Mesenchymal stem cell (in vitro differentiated cells and primary cell): ENCODE data around the gene DENND2C.
A peak's percentile ranks its signal among the peaks of the same experiment; 100 is the strongest.

Source experiments
- DNase-seq: peaks from one replicate; pipeline ENCODE4 v3.0.0-alpha.2; 2013
- H2AFZ ChIP-seq: one replicate; pipeline ENCODE4 v1.6.1; 2013; ENCODE audit warnings: low read depth, mild to moderate bottlenecking, control low read depth, inconsistent platforms, low read length, moderate library complexity
- H2AK5ac ChIP-seq: 2 replicates; pipeline ENCODE4 v1.6.1; 2013; ENCODE audit warnings: low read length, moderate library complexity, mild to moderate bottlenecking, inconsistent platforms; ENCODE audit not compliant: severe bottlenecking
- H2BK120ac ChIP-seq: one replicate; pipeline ENCODE4 v1.6.1; 2013; ENCODE audit warnings: low read depth, mild to moderate bottlenecking, inconsistent platforms, low read length, moderate library complexity
- H2BK12ac ChIP-seq, 2 experiments: one replicate each; pipeline ENCODE4 v1.6.1; 2013; ENCODE audit warnings: inconsistent platforms in 2 of 2, low read length in 2 of 2, mild to moderate bottlenecking in 2 of 2, moderate library complexity in 2 of 2, control low read depth in 1 of 2
- H2BK15ac ChIP-seq: one replicate; pipeline ENCODE4 v1.6.1; 2013; ENCODE audit warnings: mild to moderate bottlenecking, low read depth, inconsistent platforms; ENCODE audit not compliant: poor library complexity, severe bottlenecking
- H2BK5ac ChIP-seq: 2 replicates; pipeline ENCODE4 v1.6.1; 2013; ENCODE audit warnings: low read depth, mild to moderate bottlenecking, low read length, control low read depth, inconsistent platforms; ENCODE audit not compliant: poor library complexity, severe bottlenecking
- H3K14ac ChIP-seq, 2 experiments: one replicate each; pipeline ENCODE4 v1.6.1; 2013; ENCODE audit warnings: inconsistent platforms in 2 of 2, low read length in 2 of 2, control low read depth in 1 of 2, mild to moderate bottlenecking in 1 of 2, moderate library complexity in 1 of 2
- H3K18ac ChIP-seq, 2 experiments: one replicate each; pipeline ENCODE4 v1.6.1; 2013; ENCODE audit warnings: inconsistent platforms in 2 of 2, low read length in 2 of 2, control low read depth in 1 of 2, low read depth in 1 of 2, mild to moderate bottlenecking in 1 of 2
- H3K23ac ChIP-seq, 2 experiments: one replicate each; pipeline ENCODE4 v1.6.1; 2013; ENCODE audit warnings: inconsistent platforms in 2 of 2, low read length in 2 of 2, mild to moderate bottlenecking in 2 of 2, moderate library complexity in 2 of 2, control low read depth in 1 of 2
- H3K27ac ChIP-seq: 2 replicates; pipeline ENCODE4 v1.5.1; 2013; ENCODE audit warnings: mild to moderate bottlenecking, moderate library complexity, low read length, control low read depth, inconsistent platforms; ENCODE audit not compliant: poor library complexity, severe bottlenecking
- H3K27me3 ChIP-seq, 2 experiments: 2 replicates each; pipeline versions ENCODE4 v1.6.1 to v1.7.0; 2013; ENCODE audit warnings: low read length in 2 of 2, mild to moderate bottlenecking in 2 of 2, moderate library complexity in 2 of 2, control low read depth in 1 of 2, inconsistent platforms in 1 of 2; ENCODE audit not compliant: control insufficient read depth in 1 of 2, insufficient read depth in 1 of 2
- H3K36me3 ChIP-seq, 2 experiments: 2 replicates each; pipeline versions ENCODE4 v1.6.1 to v1.7.0; 2013; ENCODE audit warnings: low read length in 2 of 2, control low read depth in 1 of 2, inconsistent platforms in 1 of 2, low read depth in 1 of 2, mild to moderate bottlenecking in 1 of 2; ENCODE audit not compliant: insufficient read depth in 2 of 2, control insufficient read depth in 1 of 2
- H3K4ac ChIP-seq, 2 experiments: one replicate each; pipeline ENCODE4 v1.6.1; 2013; ENCODE audit warnings: inconsistent platforms in 2 of 2, low read length in 2 of 2, mild to moderate bottlenecking in 2 of 2, moderate library complexity in 2 of 2, control low read depth in 1 of 2, low read depth in 1 of 2
- H3K4me1 ChIP-seq: 2 replicates; pipeline ENCODE4 v1.6.1; 2013; ENCODE audit warnings: low read depth, low read length, control low read depth; ENCODE audit not compliant: control insufficient read depth, insufficient read depth
- H3K4me2 ChIP-seq: 2 replicates; pipeline ENCODE4 v1.6.1; 2013; ENCODE audit warnings: low read length, mild to moderate bottlenecking, inconsistent platforms; ENCODE audit not compliant: poor library complexity, severe bottlenecking
- H3K4me3 ChIP-seq, 2 experiments: 2 replicates each; pipeline versions ENCODE4 v1.5.1 to v1.7.0; 2013; ENCODE audit warnings: low read length in 2 of 2, mild to moderate bottlenecking in 2 of 2, control low read depth in 1 of 2, low read depth in 1 of 2; ENCODE audit not compliant: insufficient read depth in 1 of 2
- H3K79me1 ChIP-seq: replicated peaks from 2 replicates; pipeline ENCODE4 v1.6.1; 2013; ENCODE audit warnings: mild to moderate bottlenecking, control low read depth, low read length, inconsistent platforms; ENCODE audit not compliant: poor library complexity, severe bottlenecking
- H3K9ac ChIP-seq: 2 replicates; pipeline ENCODE4 v1.7.0; 2013; ENCODE audit warnings: mild to moderate bottlenecking, low read length, moderate library complexity
- H3K9me3 ChIP-seq: 2 replicates; pipeline ENCODE4 v1.7.0; 2013; ENCODE audit warnings: mild to moderate bottlenecking, low read length; ENCODE audit not compliant: control insufficient read depth
- H4K8ac ChIP-seq: one replicate; pipeline ENCODE4 v1.6.1; 2013; ENCODE audit warnings: inconsistent platforms, mild to moderate bottlenecking, low read length, moderate library complexity
- H4K91ac ChIP-seq: one replicate; pipeline ENCODE4 v1.6.1; 2013; ENCODE audit warnings: mild to moderate bottlenecking, low read length, inconsistent platforms
- WGBS: methylation state at CpG from one replicate; pipeline ENCODE4 v1.1.7; 2013; ENCODE audit warnings: mixed read lengths; 5-methylcytosine and 5-hydroxymethylcytosine counted together

The DENND2C gene

GRCh38 chr1:114671011-114671938, 1.4 kb upstream of the DENND2C start:
- H3K79me1 ChIP-seq, result no peaks in the 10 kb centered on the region
- H3K27me3 ChIP-seq, result peaks cover 5 to 10% of the 10 kb centered on the region in 2 experiments
- peak; percentile 12 for DNase-seq
- no peak overlapping the region for H3K23ac ChIP-seq
- H2BK120ac ChIP-seq, result no peak overlapping the region
- H3K9ac ChIP-seq, result peak overlapping the region; percentile 77
- no peaks in the 10 kb centered on the region for H3K9me3 ChIP-seq
- H2AK5ac ChIP-seq, result no peak overlapping the region
- no peak overlapping the region for H4K8ac ChIP-seq
- no peak overlapping the region for H3K4ac ChIP-seq
- no peak overlapping the region for H2AFZ ChIP-seq
- no peak overlapping the region for H3K14ac ChIP-seq
- no peak overlapping the region for H3K18ac ChIP-seq
- H3K4me1 ChIP-seq, result peaks cover 4% of the 10 kb centered on the region
- H3K36me3 ChIP-seq, result no peaks in the 10 kb centered on the region
- H3K27ac ChIP-seq, result no peak overlapping the region
- WGBS, result 85% methylated on average over 7 of the region's 9 CpGs
- H3K4me3 ChIP-seq, result no peak overlapping the region
- no peak overlapping the region for H2BK5ac ChIP-seq
- no peak overlapping the region for H2BK15ac ChIP-seq
- no peak overlapping the region for H3K4me2 ChIP-seq
- no peak overlapping the region for H4K91ac ChIP-seq
- H2BK12ac ChIP-seq, result no peak overlapping the region

GRCh38 chr1:114670083-114671010, 498 bp upstream of the DENND2C start:
- under 1% methylated on average over 37 of the region's 45 CpGs for WGBS
- Histone ChIP-seq H2BK15ac (no peak overlapping the region), H2BK120ac (no peak overlapping the region)

DNA sequence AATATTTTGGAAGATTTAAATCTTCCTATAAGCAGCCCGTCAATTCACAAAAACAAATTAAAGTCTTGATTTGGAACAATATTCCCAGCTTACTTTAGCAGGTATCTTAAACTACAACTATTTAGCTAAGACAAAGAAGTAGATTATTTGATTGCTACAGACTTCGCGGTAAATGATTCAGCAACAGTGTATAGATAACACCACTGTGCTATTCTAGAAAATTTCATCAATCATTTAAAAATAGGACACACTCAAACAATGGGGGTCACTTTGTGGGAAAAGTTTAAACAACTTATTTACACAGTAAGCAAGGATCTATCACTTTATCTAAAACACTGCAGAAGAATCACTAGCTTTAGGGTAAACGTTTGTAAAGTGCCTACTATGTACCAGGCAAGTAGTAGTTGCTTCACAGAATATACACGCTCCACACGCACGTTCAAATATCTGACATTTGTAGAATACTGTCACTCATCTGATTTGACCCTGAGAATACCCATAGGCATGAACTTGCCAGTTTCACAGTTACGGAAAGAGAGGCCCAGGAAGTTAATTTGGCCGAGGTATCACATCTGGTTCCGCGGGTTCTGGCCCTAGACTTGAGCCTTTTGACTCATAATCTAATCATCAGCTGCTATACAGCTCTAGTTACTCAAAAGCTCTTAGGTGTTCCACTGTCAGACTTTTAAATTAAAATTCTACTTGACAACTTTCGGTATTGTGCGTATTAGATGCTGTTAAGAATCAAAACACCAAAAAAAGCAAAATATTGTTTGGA, 876 bp downstream of the DENND2C start:
- Histone ChIP-seq H3K4ac (no peak overlapping the region), H2BK12ac (no peak overlapping the region), H3K36me3 (no peaks in the 10 kb centered on the region), H3K27me3 (no peaks in the 10 kb centered on the region), H2AK5ac (no peak overlapping the region), H3K4me1 (peaks cover 4% of the 10 kb centered on the region), H3K14ac (no peak overlapping the region), H3K27ac (no peak overlapping the region), H2BK15ac (no peak overlapping the region), H3K18ac (no peak overlapping the region), H2BK120ac (no peak overlapping the region), H4K8ac (no peak overlapping the region), H2BK5ac (no peak overlapping the region), H4K91ac (no peak overlapping the region), H3K4me3 (peak overlapping the region; percentile 88 to 95), H3K79me1 (no peaks in the 10 kb centered on the region), H3K9me3 (no peaks in the 10 kb centered on the region), H3K4me2 (peak overlapping the region; percentile 78), H2AFZ (no peak overlapping the region), H3K23ac (peak overlapping the region in 1 of 2 experiments; percentile 63), H3K9ac (peak overlapping the region; percentile 91)
- peak; percentile 5 for DNase-seq
- WGBS, result 49% methylated on average over 12 of the region's 13 CpGs

More at GRCh38 chr1:114670083-114671010, 498 bp upstream of the DENND2C start:
- H3K9me3 ChIP-seq, result no peaks in the 10 kb centered on the region
- H3K23ac ChIP-seq, result no peak overlapping the region
- H4K91ac ChIP-seq, result peak overlapping the region; percentile 25
- H3K9ac ChIP-seq, result peak overlapping the region; percentile 91
- no peak overlapping the region for H3K27ac ChIP-seq
- no peak overlapping the region for H3K14ac ChIP-seq
- no peak overlapping the region for H2AK5ac ChIP-seq
- peak overlapping the region in 1 of 2 experiments; percentile 42 for H3K18ac ChIP-seq
- H3K4me3 ChIP-seq, result peak overlapping the region; percentile 64 to 95
- H2AFZ ChIP-seq, result peak overlapping the region; percentile 92
- no peak overlapping the region for H2BK5ac ChIP-seq
- H3K79me1 ChIP-seq, result no peaks in the 10 kb centered on the region
- H3K27me3 ChIP-seq, result peaks cover under 1 to 6% of the 10 kb centered on the region in 2 experiments
- H3K4ac ChIP-seq, result no peak overlapping the region
- H3K4me2 ChIP-seq, result peak overlapping the region; percentile 84
- no peaks in the 10 kb centered on the region for H3K36me3 ChIP-seq
- peak; percentile 91 for DNase-seq
- H3K4me1 ChIP-seq, result peaks cover 4% of the 10 kb centered on the region
- no peak overlapping the region for H4K8ac ChIP-seq
- H2BK12ac ChIP-seq, result peak overlapping the region in 1 of 2 experiments; percentile 28
